A549 (cell line): ENCODE results near the gene WDR82. TPM values are rescaled to one million over a fixed set of nuclear protein-coding genes. Genes with fewer than 3 reads are reported as not detected.
A peak's percentile ranks its signal among the peaks of the same experiment; 100 is the strongest.

Source experiments
- ATAC-seq, 2 experiments: fragments of 200-7000 bp in 1 of 2; fragments of >200 bp in 1 of 2; cut with Nextera tagmentation in 1 of 2; cut with Tn5 transposase in 1 of 2; 3 replicates each; pipeline versions ENCODE4 v1.8.0 to v1.9.1; 2018 to 2020; ENCODE audit warnings: mild to moderate bottlenecking in 1 of 2, moderate library complexity in 1 of 2
- CTCF ChIA-PET: fragments of 300-600 bp; sonication (Branson Sonifier 250); formaldehyde crosslinking; extraction: SDS; loops from one replicate; lab custom pipeline; 2021; ENCODE audit warnings: antibody characterized with exemption, inconsistent platforms; lab: Yijun Ruan, JAX
- POLR2A ChIA-PET: fragments of 350-600 bp; formaldehyde crosslinking; extraction: SDS; loops from one replicate; lab custom pipeline; 2021; ENCODE audit warnings: antibody characterized with exemption, inconsistent platforms; lab: Yijun Ruan, JAX
- DNase-seq, 2 experiments: peaks; one replicate each; pipeline versions ENCODE4 v3.0.0 to v3.0.0-alpha.2; 2011 to 2016; ENCODE audit warnings: low read depth in 1 of 2, low spot score in 1 of 2
- FAIRE-seq: peaks from 2 replicates; lab custom pipeline; 2011; peaks lifted over from hg19 to GRCh38; lab: Jason Lieb, UNC
- H3K27ac ChIP-seq, 2 experiments: fragments of >200 bp; sonication (Bioruptor Twin); formaldehyde crosslinking; 3 replicates each; pipeline ENCODE4 v1.5.1; 2016 to 2017
- H3K4me1 ChIP-seq: fragments of >200 bp; sonication (Bioruptor Twin); formaldehyde crosslinking; 3 replicates; pipeline ENCODE4 v1.6.1; 2016
- H3K4me2 ChIP-seq: fragments of >200 bp; sonication (Bioruptor Twin); formaldehyde crosslinking; 3 replicates; pipeline ENCODE4 v1.6.1; 2016
- H3K4me3 ChIP-seq: fragments of >200 bp; sonication (Bioruptor Twin); formaldehyde crosslinking; 3 replicates; pipeline ENCODE4 v1.5.1; 2016
- H3K9me3 ChIP-seq: fragments of >200 bp; sonication (Bioruptor Twin); formaldehyde crosslinking; 3 replicates; pipeline ENCODE4 v1.6.1; 2016
- BHLHE40 ChIP-seq: IDR thresholded peaks from 2 replicates; pipeline ENCODE4 v1.6.1; 2012; ENCODE audit warnings: low read depth, low read length, inconsistent platforms
- EHMT2 ChIP-seq: fragments of 200-600 bp; sonication (generic); IDR thresholded peaks from 2 replicates; pipeline ENCODE4 v1.6.1; 2016; ENCODE audit warnings: antibody characterized with exemption, low read depth, mild to moderate bottlenecking, moderate library complexity
- FOSL2 ChIP-seq, 2 experiments: fragments of 450-650 bp in 1 of 2; fragments of >200 bp in 1 of 2; sonication (Bioruptor Twin) in 1 of 2; formaldehyde crosslinking; IDR thresholded peaks; 2 replicates each; pipeline versions ENCODE4 v1.5.0 to v1.6.1; 2016 to 2020; ENCODE audit warnings: mild to moderate bottlenecking in 1 of 2, moderate library complexity in 1 of 2
- FOXS1 ChIP-seq: fragments of 250-450 bp; sonication (Bioruptor Pico); IDR thresholded peaks from 2 replicates; pipeline ENCODE4 v1.5.0; 2020; ENCODE audit warnings: mild to moderate bottlenecking, moderate library complexity
- GATA3 ChIP-seq: IDR thresholded peaks from 2 replicates; pipeline ENCODE4 v1.6.1; 2012; ENCODE audit warnings: borderline replicate concordance
- HEYL ChIP-seq: fragments of 250-450 bp; sonication (Bioruptor Pico); IDR thresholded peaks from 2 replicates; pipeline ENCODE4 v1.8.0; 2021; ENCODE audit warnings: mild to moderate bottlenecking, moderate library complexity
- HMGXB4 ChIP-seq: fragments of 250-450 bp; sonication (Bioruptor Pico); IDR thresholded peaks from 2 replicates; pipeline ENCODE4 v1.5.0; 2021; ENCODE audit warnings: mild to moderate bottlenecking, moderate library complexity, borderline replicate concordance
- HOXA7 ChIP-seq: fragments of 250-450 bp; sonication (Bioruptor Pico); IDR thresholded peaks from 2 replicates; pipeline ENCODE4 v1.5.0; 2020; ENCODE audit warnings: mild to moderate bottlenecking, moderate library complexity
- HOXB5 ChIP-seq: fragments of 250-450 bp; sonication (Bioruptor Pico); IDR thresholded peaks from 2 replicates; pipeline ENCODE4 v1.5.0; 2020; ENCODE audit warnings: mild to moderate bottlenecking, moderate library complexity
- JUN ChIP-seq, 2 experiments: fragments of >200 bp; sonication (Bioruptor Twin); formaldehyde crosslinking; IDR thresholded peaks; 2 replicates in 1 of 2; 3 replicates in 1 of 2; pipeline ENCODE4 v1.6.1; 2016 to 2017
- MAFK ChIP-seq: fragments of 450-650 bp; IDR thresholded peaks from 2 replicates; pipeline ENCODE4 v1.6.1; 2014; ENCODE audit not compliant: partially characterized antibody
- MAX ChIP-seq: IDR thresholded peaks from 2 replicates; pipeline ENCODE4 v1.6.1; 2012
- RFX5 ChIP-seq: fragments of 450-650 bp; IDR thresholded peaks from 2 replicates; pipeline ENCODE4 v1.7.1; 2014; ENCODE audit warnings: antibody characterized with exemption, mild to moderate bottlenecking, moderate library complexity
- SREBF2 ChIP-seq: fragments of 450-650 bp; IDR thresholded peaks from 2 replicates; pipeline ENCODE4 v1.6.1; 2014; ENCODE audit warnings: mild to moderate bottlenecking, moderate library complexity
- TFCP2L1 ChIP-seq: fragments of 250-450 bp; sonication (Bioruptor Pico); IDR thresholded peaks from 2 replicates; pipeline ENCODE4 v1.5.0; 2021; ENCODE audit warnings: mild to moderate bottlenecking
- ZFP36 ChIP-seq: fragments of 450-650 bp; IDR thresholded peaks from 2 replicates; pipeline ENCODE4 v1.6.1; 2014; ENCODE audit warnings: borderline replicate concordance; ENCODE audit not compliant: partially characterized antibody
- ZNF302 ChIP-seq: fragments of 250-450 bp; sonication (Bioruptor Pico); IDR thresholded peaks from 2 replicates; pipeline ENCODE4 v1.9.0; 2021; ENCODE audit warnings: inconsistent platforms, mild to moderate bottlenecking, moderate library complexity
- ZSCAN20 ChIP-seq: fragments of 250-450 bp; sonication (Bioruptor Pico); IDR thresholded peaks from 2 replicates; pipeline ENCODE4 v1.8.0; 2022; ENCODE audit warnings: mild to moderate bottlenecking, moderate library complexity
- WGBS: methylation state at CpG from one replicate; pipeline ENCODE4 v1.1.6; 2017; ENCODE audit errors: missing lambda C conversion rate; 5-methylcytosine and 5-hydroxymethylcytosine counted together
- polyA plus RNA-seq, 4 experiments: library from polyadenylated mRNA; depleted of rRNA in 3 of 4; stranded (reverse); fragments of >200 nt; fragmentation: RNase III in 1 of 4; extraction: RNeasy Plus Mini Kit Qiagen cat#74134 plus additional on column Dnase treatment in 1 of 4; gene quantifications; 2 replicates in 3 of 4; 3 replicates in 1 of 4; pipeline ENCODE4 v1.2.3, GENCODE V29; 2011 to 2017

WDR82 gene
- polyA plus RNA-seq, 2 of the 4 experiments (the other 2 are of a cell fraction): 50.6 to 52.7 TPM

GRCh38 chr3:52315006-52315405 lies 36.6 kb upstream of the WDR82 start:
- 91% methylated on average over 5 of the region's 6 CpGs for WGBS

GRCh38 chr3:52314489-52314888 lies 36.0 kb upstream of the WDR82 start:
- ATAC-seq (no peak), FAIRE-seq (no peak), DNase-seq (no peak)
- CTCF ChIA-PET: interaction anchor here (0.9 to 1.3 kb wide), 3 partner anchors 8 to 25 kb away, joined by 3 read pairs; no protein-coding TSS in a partner anchor
- peak overlapping the region in 1 of 2 experiments; percentile 75; a peak in 3 of 6 replicates for H3K27ac ChIP-seq
- H3K4me3 ChIP-seq: no peak overlapping the region
- WGBS: 86% methylated on average over 3 of the region's 3 CpGs
- peaks cover 16% of the 10 kb centered on the region for H3K4me1 ChIP-seq
- no peaks in the 10 kb centered on the region for H3K9me3 ChIP-seq
- no peak for TF ChIP-seq HOXA7 (CRISPR knock-in tag)
- TF ChIP-seq HEYL (CRISPR knock-in tag): no peak
- TF ChIP-seq EHMT2: no peak
- TF ChIP-seq BHLHE40: no peak
- TF ChIP-seq TFCP2L1 (CRISPR knock-in tag): no peak
- TF ChIP-seq GATA3: no peak
- no peak for TF ChIP-seq JUN (IDR thresholded peaks at IDR 0.05)
- TF ChIP-seq, all 56 proteins: peak for 0
- POLR2A ChIA-PET: no interaction called here
- peak overlapping the region; percentile 56; the same call in 1 of the 3 replicates for H3K4me2 ChIP-seq

More at GRCh38 chr3:52315006-52315405, 36.6 kb upstream of the WDR82 start:
- Histone ChIP-seq H3K9me3 (no peaks in the 10 kb centered on the region), H3K4me2 (no peak overlapping the region), H3K27ac (no peak overlapping the region; a peak in 1 of 6 replicates), H3K4me1 (peaks cover 16% of the 10 kb centered on the region)
- ATAC-seq (no peak), FAIRE-seq (no peak)
- CTCF ChIA-PET: interaction anchor here (0.5 to 1.1 kb wide), 3 partner anchors 19 to 97 kb away, joined by 3 to 4 read pairs (median 3); no protein-coding TSS in a partner anchor
- TF ChIP-seq RFX5 (no peak), ZFP36 (no peak), ZSCAN20 (CRISPR knock-in tag) (no peak), FOXS1 (CRISPR knock-in tag) (no peak), ZNF302 (CRISPR knock-in tag) (no peak), HMGXB4 (CRISPR knock-in tag) (no peak)
- TF ChIP-seq, all 56 proteins: peak for 0
- POLR2A ChIA-PET: no interaction called here
- no peak overlapping the region for H3K4me3 ChIP-seq
- no peak for DNase-seq

GRCh38 chr3:52313774-52314188 lies 35.3 kb upstream of the WDR82 start:
- CTCF ChIA-PET: interaction anchor here (0.9 to 1.3 kb wide), 3 partner anchors 9 to 25 kb away, joined by 3 read pairs; no protein-coding TSS in a partner anchor
- Histone ChIP-seq H3K9me3 (no peaks in the 10 kb centered on the region), H3K4me3 (no peak overlapping the region), H3K4me1 (peaks cover 16% of the 10 kb centered on the region), H3K27ac (peak overlapping the region; percentile 47 to 75; a peak in 5 of 6 replicates), H3K4me2 (peak overlapping the region; percentile 56)
- WGBS: 35% methylated on average over 4 of the region's 4 CpGs
- POLR2A ChIA-PET: no interaction called here
- no peak for FAIRE-seq
- peak in 1 of 2 experiments; percentile 33 for DNase-seq
- TF ChIP-seq FOSL2 (IDR thresholded peaks at IDR 0.05) (no peak), FOSL2 (CRISPR knock-in tag; IDR thresholded peaks at IDR 0.05) (peak; percentile 66), MAX (peak; percentile 35; the same call in 1 of the 2 replicates), HOXB5 (CRISPR knock-in tag) (no peak), SREBF2 (no peak)
- ATAC-seq: peak; percentile 26 to 58; a peak in 4 of 6 replicates

GRCh38 chr3:52313188-52313773 lies 34.8 kb upstream of the WDR82 start:
- no peak for TF ChIP-seq MAFK
- no peak for ATAC-seq
- Histone ChIP-seq H3K4me1 (peaks cover 16% of the 10 kb centered on the region), H3K4me3 (no peak overlapping the region), H3K27ac (peak overlapping the region; percentile 47 to 75; a peak in 5 of 6 replicates), H3K4me2 (peak overlapping the region; percentile 56), H3K9me3 (no peaks in the 10 kb centered on the region)
- ChIA-PET POLR2A (no interaction called here), CTCF (interaction anchor here (0.9 to 2.2 kb wide), 4 partner anchors 10 to 26 kb away, joined by 3 to 9 read pairs (median 3); no protein-coding TSS in a partner anchor)
- WGBS: 80% methylated on average over 2 of the region's 2 CpGs
- no peak for FAIRE-seq
- no peak for DNase-seq
